Eye (tissue), 1 donor: ENCODE data around the gene NME3.

Experiments
- DNase-seq: peaks from one replicate; pipeline ENCODE4 v3.0.0-alpha.2; 2015

NME3 gene

DNA sequence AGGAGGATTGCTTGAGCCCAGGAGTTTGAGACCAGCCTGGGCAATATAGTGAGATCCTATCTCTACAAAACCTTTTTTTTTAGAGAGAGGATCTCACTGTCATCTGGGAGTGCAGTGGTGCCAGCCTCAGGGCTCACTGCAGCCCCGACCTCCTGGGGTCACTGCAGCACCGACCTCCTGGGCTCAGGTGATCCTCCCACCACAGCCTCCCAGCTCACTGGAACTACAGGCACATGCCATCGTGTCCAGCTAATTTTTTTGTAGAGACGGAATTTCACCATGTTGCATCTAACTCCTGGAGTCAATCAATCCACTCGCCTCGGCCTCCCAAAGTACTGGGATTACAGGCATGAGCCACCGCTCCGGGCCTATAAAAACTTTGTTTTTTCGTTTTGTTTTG lies 50.0 kb downstream of the NME3 start:
- no peak for DNase-seq
